Peyer's patch (tissue), 4 donors: ENCODE measurements around the gene TRAPPC10. TPM values are rescaled to one million over a fixed set of nuclear protein-coding genes. Genes with fewer than 3 reads are reported as not detected.

ENCODE experiments used
- DNase-seq, 3 donors: peaks; one replicate each; pipeline ENCODE4 v3.0.0-alpha.2; 2017 to 2019
- H3K27ac ChIP-seq, 4 donors: fragments of 200-600 bp; sonication (generic); one replicate each; pipeline ENCODE4 v1.5.1; 2016 to 2019
- H3K27me3 ChIP-seq, 2 donors: fragments of 200-600 bp; sonication (generic); one replicate each; pipeline ENCODE4 v1.5.1; 2019
- H3K36me3 ChIP-seq, 3 donors: fragments of 200-600 bp; sonication (generic); one replicate each; pipeline ENCODE4 v1.5.1; 2016 to 2019
- H3K4me1 ChIP-seq, 4 donors: fragments of 200-600 bp; sonication (generic); one replicate each; pipeline ENCODE4 v1.5.1; 2016 to 2019
- H3K4me3 ChIP-seq, 4 donors: fragments of 200-600 bp; sonication (generic); 1 replicate in 3 of 4; 2 replicates in 1 of 4; pipeline ENCODE4 v1.5.1; 2016 to 2019; ENCODE audit warnings: mild to moderate bottlenecking in 1 of 4
- H3K9me3 ChIP-seq, 4 donors: fragments of 200-600 bp; sonication (generic); one replicate each; pipeline ENCODE4 v1.5.1; 2016 to 2019; ENCODE audit warnings: mild to moderate bottlenecking in 1 of 4
- CTCF ChIP-seq, 6 experiments: fragments of 450-650 bp in 4 of 6; fragments of 200-600 bp in 2 of 6; sonication (generic) in 1 of 6; IDR thresholded peaks; one replicate each; pipeline ENCODE4 v1.5.1; 2017 to 2019; ENCODE audit warnings: antibody characterized with exemption in 6 of 6, mild to moderate bottlenecking in 3 of 6, moderate library complexity in 1 of 6
- POLR2A ChIP-seq, 2 donors: fragments of 450-650 bp; IDR thresholded peaks; one replicate each; pipeline ENCODE4 v1.5.1; 2017; ENCODE audit warnings: antibody characterized with exemption in 2 of 2, mild to moderate bottlenecking in 2 of 2, moderate library complexity in 2 of 2
- total RNA-seq, 4 donors: library from RNA; depleted of rRNA; stranded (reverse); fragments of >200 nt; gene quantifications; one replicate each; pipeline ENCODE4 v1.1.0, GENCODE V29; 2016

TRAPPC10 gene
- total RNA-seq, 4 donors from 2014 or later, result 62.2 to 153 (median 93.0) TPM

GRCh38 chr21:43969115-43969444, 43.0 kb upstream of the TRAPPC10 start:
- H3K27ac ChIP-seq, result no peak overlapping the region
- H3K36me3 ChIP-seq, result peaks cover 0 to 71% (median 0%) of the 10 kb centered on the region in 3 donors
- no peaks in the 10 kb centered on the region for H3K27me3 ChIP-seq
- no peak overlapping the region for H3K4me3 ChIP-seq
- no peak for DNase-seq
- H3K4me1 ChIP-seq, result no peaks in the 10 kb centered on the region
- no peak for TF ChIP-seq POLR2A (IDR thresholded peaks at IDR 0.05)
- no peak for TF ChIP-seq CTCF (IDR thresholded peaks at IDR 0.05)
- H3K9me3 ChIP-seq, result no peaks in the 10 kb centered on the region

GRCh38 chr21:43970551-43970950, 41.6 kb upstream of the TRAPPC10 start:
- no peak overlapping the region for H3K27ac ChIP-seq
- peaks cover 0 to 6% (median 0%) of the 10 kb centered on the region in 4 donors for H3K4me1 ChIP-seq
- H3K27me3 ChIP-seq, result no peaks in the 10 kb centered on the region
- no peak overlapping the region for H3K4me3 ChIP-seq
- no peaks in the 10 kb centered on the region for H3K9me3 ChIP-seq
- TF ChIP-seq CTCF (IDR thresholded peaks at IDR 0.05), result no peak
- no peak for TF ChIP-seq POLR2A (IDR thresholded peaks at IDR 0.05)
- H3K36me3 ChIP-seq, result peaks cover 0 to 64% (median 0%) of the 10 kb centered on the region in 3 donors
- DNase-seq, result no peak

- TF ChIP-seq POLR2A (IDR thresholded peaks at IDR 0.05) (no peak), CTCF (IDR thresholded peaks at IDR 0.05) (no peak)
- H3K4me3 ChIP-seq, result no peak overlapping the region
- H3K36me3 ChIP-seq, result peaks cover 0 to 59% (median 0%) of the 10 kb centered on the region in 3 donors
- no peaks in the 10 kb centered on the region for H3K27me3 ChIP-seq
- H3K4me1 ChIP-seq, result peaks cover 0 to 6% (median 0%) of the 10 kb centered on the region in 4 donors
- no peak for DNase-seq
- no peaks in the 10 kb centered on the region for H3K9me3 ChIP-seq
- H3K27ac ChIP-seq, result no peak overlapping the region
Measured at GRCh38 chr21:43971201-43971991, 40.7 kb upstream of the TRAPPC10 start.

- Histone ChIP-seq H3K4me1 (peaks cover 0 to 6% (median 0%) of the 10 kb centered on the region in 4 donors), H3K27ac (no peak overlapping the region), H3K9me3 (no peaks in the 10 kb centered on the region), H3K27me3 (no peaks in the 10 kb centered on the region), H3K4me3 (no peak overlapping the region), H3K36me3 (peaks cover 0 to 58% (median 0%) of the 10 kb centered on the region in 3 donors)
- no peak for DNase-seq
- TF ChIP-seq POLR2A (IDR thresholded peaks at IDR 0.05) (no peak), CTCF (IDR thresholded peaks at IDR 0.05) (no peak)
Measured at GRCh38 chr21:43971992-43972255, 40.2 kb upstream of the TRAPPC10 start.

GRCh38 chr21:43972850-43973633, 39.1 kb upstream of the TRAPPC10 start:
- Histone ChIP-seq H3K4me3 (no peak overlapping the region), H3K27ac (no peak overlapping the region), H3K27me3 (no peaks in the 10 kb centered on the region), H3K4me1 (peaks cover 0 to 6% (median 0%) of the 10 kb centered on the region in 4 donors), H3K9me3 (no peaks in the 10 kb centered on the region), H3K36me3 (peaks cover 0 to 60% (median 0%) of the 10 kb centered on the region in 3 donors)
- DNase-seq, result no peak
- no peak for TF ChIP-seq POLR2A (IDR thresholded peaks at IDR 0.05)
- TF ChIP-seq CTCF (IDR thresholded peaks at IDR 0.05), result no peak
